Measurements from ENCODE around the gene GJA3. TPM values are rescaled to one million over a fixed set of nuclear protein-coding genes. Genes with fewer than 3 reads are reported as not detected.

Gene GJA3
- total RNA-seq, 1 donor from 2014 or later, result 2.1 TPM

DNA sequence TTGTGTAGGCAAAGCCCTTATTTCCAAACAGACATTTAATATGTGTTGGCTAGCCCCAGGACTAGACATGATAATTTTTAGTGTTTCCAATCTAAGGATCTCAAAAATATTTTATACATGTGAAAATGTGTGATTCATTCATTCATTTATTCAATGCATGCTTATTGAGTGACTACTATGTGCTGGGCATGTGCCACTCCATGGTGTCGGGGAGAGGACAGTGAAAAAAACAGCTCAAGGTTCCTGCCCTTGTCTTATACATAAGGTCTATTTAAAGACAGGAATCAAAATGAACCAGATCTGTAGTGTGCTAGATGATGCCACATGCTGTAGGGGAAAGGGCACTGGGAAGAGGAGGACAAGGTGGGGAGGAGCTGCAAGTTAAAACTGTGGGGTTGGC lies 36.5 kb downstream of the GJA3 start:
- Histone ChIP-seq H3K36me3 (ENCODE audit: control insufficient read depth in 3 of 3, insufficient read depth in 3 of 3, low read length in 3 of 3) (no peaks in the 10 kb centered on the region), H3K4me3 (ENCODE audit: low read length in 3 of 3) (no peak overlapping the region), H3K4me1 (ENCODE audit: control insufficient read depth in 3 of 3, insufficient read depth in 3 of 3, low read length in 3 of 3) (peaks cover 14 to 30% (median 24%) of the 10 kb centered on the region in 3 donors), H3K9me3 (ENCODE audit: control insufficient read depth in 3 of 3, low read length in 3 of 3) (no peaks in the 10 kb centered on the region), H3K27ac (ENCODE audit: low read depth, low read length) (no peak overlapping the region), H3K9ac (ENCODE audit: low read depth in 1 of 3, low read length in 3 of 3) (no peak overlapping the region), H3K27me3 (ENCODE audit: control insufficient read depth in 3 of 3, insufficient read depth in 3 of 3, low read length in 3 of 3) (peaks cover 0 to 8% (median 3%) of the 10 kb centered on the region in 3 donors)

DNA sequence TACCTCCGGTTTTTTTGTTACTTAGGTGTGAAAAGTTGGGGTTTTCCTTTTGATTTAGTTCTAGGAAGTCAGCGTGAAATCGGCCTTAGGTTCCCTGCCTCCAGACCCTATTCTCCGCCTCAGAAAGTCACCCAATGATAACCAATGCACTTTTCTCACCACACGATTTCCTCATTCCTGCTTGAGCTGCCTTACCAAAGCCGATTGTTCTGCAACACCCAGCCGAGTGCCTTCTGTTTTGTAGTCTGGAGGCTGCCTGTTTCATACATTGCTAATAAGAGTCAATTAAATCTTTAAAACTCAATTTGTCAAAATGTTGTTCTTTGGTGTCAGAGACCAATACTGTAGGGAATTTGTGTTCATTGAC lies 39.7 kb downstream of the GJA3 start:
- peaks cover 0 to 3% (median 0%) of the 10 kb centered on the region in 3 donors for H3K27me3 ChIP-seq (ENCODE audit: control insufficient read depth in 3 of 3, insufficient read depth in 3 of 3, low read length in 3 of 3)
- H3K4me1 ChIP-seq (ENCODE audit: control insufficient read depth in 3 of 3, insufficient read depth in 3 of 3, low read length in 3 of 3), result peaks cover 5 to 17% (median 13%) of the 10 kb centered on the region in 3 donors
- H3K9me3 ChIP-seq (ENCODE audit: control insufficient read depth in 3 of 3, low read length in 3 of 3), result no peaks in the 10 kb centered on the region
- no peak overlapping the region for H3K4me3 ChIP-seq (ENCODE audit: low read length in 3 of 3)
- H3K27ac ChIP-seq (ENCODE audit: low read depth, low read length), result no peak overlapping the region
- H3K9ac ChIP-seq (ENCODE audit: low read depth in 1 of 3, low read length in 3 of 3), result no peak overlapping the region
- H3K36me3 ChIP-seq (ENCODE audit: control insufficient read depth in 3 of 3, insufficient read depth in 3 of 3, low read length in 3 of 3), result no peaks in the 10 kb centered on the region

DNA sequence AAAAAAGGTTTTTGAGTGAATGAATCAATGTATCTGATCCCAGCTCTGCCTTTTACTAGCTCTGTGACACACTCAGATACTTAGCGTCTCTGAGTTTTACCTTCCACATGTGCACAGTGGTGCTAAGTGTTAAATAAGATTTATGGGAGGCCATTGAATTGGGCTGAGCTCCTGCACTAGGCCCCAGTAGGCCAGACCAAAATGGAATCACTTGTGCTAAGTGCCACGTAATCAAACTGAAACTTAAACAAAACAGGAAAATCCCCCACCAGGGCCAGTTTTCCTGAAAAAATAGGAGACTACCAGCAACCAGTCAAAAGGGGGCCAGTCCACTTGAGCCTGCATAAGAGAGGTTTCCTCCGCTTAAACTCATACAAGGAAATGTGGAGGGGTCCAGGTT lies 40.9 kb downstream of the GJA3 start:
- peak overlapping the region; percentile 21 for H3K27ac ChIP-seq (ENCODE audit: low read depth, low read length)
- no peak overlapping the region for H3K9ac ChIP-seq (ENCODE audit: low read depth in 1 of 3, low read length in 3 of 3)
- no peaks in the 10 kb centered on the region for H3K9me3 ChIP-seq (ENCODE audit: control insufficient read depth in 3 of 3, low read length in 3 of 3)
- H3K4me3 ChIP-seq (ENCODE audit: low read length in 3 of 3), result no peak overlapping the region
- no peaks in the 10 kb centered on the region for H3K27me3 ChIP-seq (ENCODE audit: control insufficient read depth in 3 of 3, insufficient read depth in 3 of 3, low read length in 3 of 3)
- no peaks in the 10 kb centered on the region for H3K36me3 ChIP-seq (ENCODE audit: control insufficient read depth in 3 of 3, insufficient read depth in 3 of 3, low read length in 3 of 3)
- H3K4me1 ChIP-seq (ENCODE audit: control insufficient read depth in 3 of 3, insufficient read depth in 3 of 3, low read length in 3 of 3), result peaks cover 0 to 9% (median 4%) of the 10 kb centered on the region in 3 donors

DNA sequence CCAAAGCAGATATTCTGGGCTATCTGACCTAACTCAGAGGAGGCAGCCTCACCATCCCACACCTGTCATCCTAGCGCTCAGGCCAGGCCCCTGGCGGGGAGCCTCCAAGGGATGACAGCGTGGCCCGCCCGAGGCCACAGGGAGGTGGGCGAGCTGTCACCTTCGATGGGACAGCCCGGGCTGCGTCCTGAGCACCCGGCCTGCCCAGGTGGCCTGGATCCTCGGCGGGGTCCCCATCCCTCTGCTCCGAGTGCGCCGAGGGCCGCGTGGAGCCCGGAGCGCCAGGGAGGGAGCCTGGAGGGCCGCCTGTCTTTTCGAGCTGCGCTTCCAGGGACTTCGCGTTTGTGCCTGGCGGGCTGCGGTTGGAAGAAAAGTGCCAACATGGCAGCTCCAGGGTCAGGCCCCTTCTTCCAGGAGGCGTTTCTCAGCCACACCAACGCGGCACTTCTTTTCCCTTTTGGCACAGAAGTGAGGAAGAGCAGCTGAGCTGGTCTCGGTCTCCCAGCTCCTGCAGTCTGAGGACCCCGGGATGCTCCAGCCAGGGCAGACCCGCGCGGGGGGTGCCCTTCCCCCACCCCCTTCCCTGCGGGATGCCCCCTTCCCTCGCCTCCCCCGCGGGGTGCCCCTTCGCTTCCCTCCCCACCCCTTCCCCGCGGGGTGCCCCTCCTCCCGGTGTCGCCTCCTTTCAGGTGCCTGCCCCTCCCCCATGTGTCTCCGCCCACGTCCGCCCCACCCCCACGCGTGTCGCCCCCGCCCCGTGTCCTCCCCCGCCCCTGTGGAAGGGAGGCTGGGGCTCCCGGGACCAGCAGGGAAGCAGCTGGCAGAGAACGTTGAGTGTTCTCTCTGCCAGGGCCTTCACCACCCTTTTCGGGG lies 42.3 kb downstream of the GJA3 start:
- no peaks in the 10 kb centered on the region for H3K27me3 ChIP-seq (ENCODE audit: control insufficient read depth in 3 of 3, insufficient read depth in 3 of 3, low read length in 3 of 3)
- no peaks in the 10 kb centered on the region for H3K36me3 ChIP-seq (ENCODE audit: control insufficient read depth in 3 of 3, insufficient read depth in 3 of 3, low read length in 3 of 3)
- peak overlapping the region; percentile 65 to 77 (median 74) for H3K4me3 ChIP-seq (ENCODE audit: low read length in 3 of 3)
- H3K4me1 ChIP-seq (ENCODE audit: control insufficient read depth in 3 of 3, insufficient read depth in 3 of 3, low read length in 3 of 3), result peaks cover 0 to 9% (median 4%) of the 10 kb centered on the region in 3 donors
- H3K27ac ChIP-seq (ENCODE audit: low read depth, low read length), result peak overlapping the region; percentile 79
- H3K9ac ChIP-seq (ENCODE audit: low read depth in 1 of 3, low read length in 3 of 3), result peak overlapping the region; percentile 72 to 84 (median 80)
- H3K9me3 ChIP-seq (ENCODE audit: control insufficient read depth in 3 of 3, low read length in 3 of 3), result no peaks in the 10 kb centered on the region

DNA sequence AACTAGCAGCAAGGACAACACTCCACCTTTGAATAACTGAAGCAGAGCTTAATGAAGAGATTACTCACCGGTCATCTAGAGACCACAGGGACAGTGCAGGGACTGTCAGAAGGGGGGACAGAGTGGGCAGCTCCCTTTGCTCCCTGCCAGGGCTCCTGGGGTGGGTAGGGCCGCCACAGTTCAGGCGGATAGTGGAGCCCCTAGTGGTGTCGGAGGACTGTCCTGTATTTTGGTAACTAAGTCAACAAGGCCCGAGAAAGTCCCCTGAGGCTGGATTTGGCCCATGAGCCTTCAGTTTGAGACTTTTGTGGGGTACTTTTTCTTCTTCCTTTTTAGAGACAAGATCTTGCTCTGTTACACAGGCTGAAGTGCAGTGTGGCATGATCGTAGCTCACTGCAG lies 44.6 kb downstream of the GJA3 start:
- H3K4me1 ChIP-seq (ENCODE audit: control insufficient read depth in 3 of 3, insufficient read depth in 3 of 3, low read length in 3 of 3), result peaks cover 0 to 9% (median 4%) of the 10 kb centered on the region in 3 donors
- no peaks in the 10 kb centered on the region for H3K36me3 ChIP-seq (ENCODE audit: control insufficient read depth in 3 of 3, insufficient read depth in 3 of 3, low read length in 3 of 3)
- no peaks in the 10 kb centered on the region for H3K27me3 ChIP-seq (ENCODE audit: control insufficient read depth in 3 of 3, insufficient read depth in 3 of 3, low read length in 3 of 3)
- no peak overlapping the region for H3K27ac ChIP-seq (ENCODE audit: low read depth, low read length)
- no peaks in the 10 kb centered on the region for H3K9me3 ChIP-seq (ENCODE audit: control insufficient read depth in 3 of 3, low read length in 3 of 3)
- no peak overlapping the region for H3K4me3 ChIP-seq (ENCODE audit: low read length in 3 of 3)
- H3K9ac ChIP-seq (ENCODE audit: low read depth in 1 of 3, low read length in 3 of 3), result no peak overlapping the region

DNA sequence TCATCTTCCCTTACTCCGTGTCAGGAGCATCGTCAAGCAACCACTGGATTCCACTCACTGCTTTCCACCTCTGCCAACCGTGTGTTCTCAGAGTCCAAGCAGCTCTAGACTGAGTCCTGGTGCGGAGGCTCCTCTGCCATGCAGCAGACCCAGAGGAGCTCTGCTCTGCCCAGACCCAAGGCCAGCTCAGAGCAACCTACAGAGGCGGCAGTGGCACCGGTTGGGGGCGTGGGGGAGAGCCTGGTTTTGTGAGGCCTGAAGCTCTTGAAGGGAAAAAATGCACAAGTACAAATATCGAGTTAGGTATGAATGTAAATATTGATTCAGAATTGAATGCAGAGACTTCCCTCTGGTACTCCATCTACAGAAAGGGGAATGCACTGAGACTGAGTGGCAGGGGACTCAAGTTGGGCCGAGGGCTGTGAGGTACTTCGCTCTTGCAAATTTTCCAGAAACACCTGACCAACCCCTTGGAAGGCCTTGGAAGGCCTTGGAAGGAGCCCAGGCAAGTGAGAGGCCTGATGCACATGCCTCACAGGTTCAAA lies 46.7 kb downstream of the GJA3 start:
- no peaks in the 10 kb centered on the region for H3K27me3 ChIP-seq (ENCODE audit: control insufficient read depth in 3 of 3, insufficient read depth in 3 of 3, low read length in 3 of 3)
- H3K9me3 ChIP-seq (ENCODE audit: control insufficient read depth in 3 of 3, low read length in 3 of 3), result no peaks in the 10 kb centered on the region
- H3K9ac ChIP-seq (ENCODE audit: low read depth in 1 of 3, low read length in 3 of 3), result no peak overlapping the region
- no peak overlapping the region for H3K4me3 ChIP-seq (ENCODE audit: low read length in 3 of 3)
- H3K36me3 ChIP-seq (ENCODE audit: control insufficient read depth in 3 of 3, insufficient read depth in 3 of 3, low read length in 3 of 3), result no peaks in the 10 kb centered on the region
- H3K4me1 ChIP-seq (ENCODE audit: control insufficient read depth in 3 of 3, insufficient read depth in 3 of 3, low read length in 3 of 3), result peaks cover 0 to 8% (median 4%) of the 10 kb centered on the region in 3 donors
- H3K27ac ChIP-seq (ENCODE audit: low read depth, low read length), result no peak overlapping the region

DNA sequence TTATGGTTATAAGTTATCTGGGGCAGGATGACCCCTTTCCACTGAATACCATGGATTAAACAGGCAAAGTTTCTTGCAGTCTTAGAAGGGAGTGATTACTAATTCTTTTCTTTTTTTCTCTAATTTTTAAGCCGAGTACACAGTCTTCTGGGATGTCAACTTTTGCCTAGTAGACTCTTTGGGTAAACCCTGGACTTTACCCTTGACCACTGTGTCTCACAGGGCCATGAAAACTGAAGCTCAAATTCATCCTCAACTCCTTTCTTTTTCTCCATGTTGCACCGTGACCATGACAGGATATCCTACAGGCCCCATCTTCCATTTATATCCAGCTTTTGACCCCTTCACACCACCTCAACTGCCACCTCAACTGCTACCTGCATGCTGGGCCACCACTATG lies 51.8 kb downstream of the GJA3 start:
- Histone ChIP-seq H3K27ac (ENCODE audit: low read depth, low read length) (no peak overlapping the region), H3K9me3 (ENCODE audit: control insufficient read depth in 3 of 3, low read length in 3 of 3) (no peaks in the 10 kb centered on the region), H3K27me3 (ENCODE audit: control insufficient read depth in 3 of 3, insufficient read depth in 3 of 3, low read length in 3 of 3) (peaks cover 0 to 14% (median 10%) of the 10 kb centered on the region in 3 donors), H3K4me1 (ENCODE audit: control insufficient read depth in 3 of 3, insufficient read depth in 3 of 3, low read length in 3 of 3) (no peaks in the 10 kb centered on the region), H3K4me3 (ENCODE audit: low read length in 3 of 3) (no peak overlapping the region), H3K9ac (ENCODE audit: low read depth in 1 of 3, low read length in 3 of 3) (no peak overlapping the region), H3K36me3 (ENCODE audit: control insufficient read depth in 3 of 3, insufficient read depth in 3 of 3, low read length in 3 of 3) (no peaks in the 10 kb centered on the region)

DNA sequence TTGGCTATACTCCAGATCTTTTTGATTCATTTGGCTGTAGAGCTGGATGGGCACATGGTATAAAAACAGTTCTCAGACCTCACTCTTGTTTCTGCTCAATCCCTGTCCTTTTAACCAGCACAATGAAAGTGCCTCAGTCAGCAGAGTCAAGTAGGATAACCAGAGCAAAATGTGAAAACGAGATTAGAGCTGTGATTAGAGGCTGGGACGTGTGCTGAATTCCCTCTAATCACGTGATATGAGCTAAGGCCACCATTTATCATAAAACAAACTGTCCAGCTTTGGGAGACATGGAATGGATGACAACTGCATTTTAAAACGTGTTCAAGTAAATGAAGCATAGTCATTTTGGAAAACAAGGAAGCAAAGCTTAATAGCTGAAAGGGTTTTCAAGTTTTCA lies 54.1 kb downstream of the GJA3 start:
- Histone ChIP-seq H3K36me3 (ENCODE audit: control insufficient read depth in 3 of 3, insufficient read depth in 3 of 3, low read length in 3 of 3) (no peaks in the 10 kb centered on the region), H3K4me1 (ENCODE audit: control insufficient read depth in 3 of 3, insufficient read depth in 3 of 3, low read length in 3 of 3) (no peaks in the 10 kb centered on the region), H3K27me3 (ENCODE audit: control insufficient read depth in 3 of 3, insufficient read depth in 3 of 3, low read length in 3 of 3) (peaks cover 5 to 22% (median 21%) of the 10 kb centered on the region in 3 donors), H3K9me3 (ENCODE audit: control insufficient read depth in 3 of 3, low read length in 3 of 3) (no peaks in the 10 kb centered on the region), H3K9ac (ENCODE audit: low read depth in 1 of 3, low read length in 3 of 3) (no peak overlapping the region), H3K4me3 (ENCODE audit: low read length in 3 of 3) (no peak overlapping the region), H3K27ac (ENCODE audit: low read depth, low read length) (no peak overlapping the region)

DNA sequence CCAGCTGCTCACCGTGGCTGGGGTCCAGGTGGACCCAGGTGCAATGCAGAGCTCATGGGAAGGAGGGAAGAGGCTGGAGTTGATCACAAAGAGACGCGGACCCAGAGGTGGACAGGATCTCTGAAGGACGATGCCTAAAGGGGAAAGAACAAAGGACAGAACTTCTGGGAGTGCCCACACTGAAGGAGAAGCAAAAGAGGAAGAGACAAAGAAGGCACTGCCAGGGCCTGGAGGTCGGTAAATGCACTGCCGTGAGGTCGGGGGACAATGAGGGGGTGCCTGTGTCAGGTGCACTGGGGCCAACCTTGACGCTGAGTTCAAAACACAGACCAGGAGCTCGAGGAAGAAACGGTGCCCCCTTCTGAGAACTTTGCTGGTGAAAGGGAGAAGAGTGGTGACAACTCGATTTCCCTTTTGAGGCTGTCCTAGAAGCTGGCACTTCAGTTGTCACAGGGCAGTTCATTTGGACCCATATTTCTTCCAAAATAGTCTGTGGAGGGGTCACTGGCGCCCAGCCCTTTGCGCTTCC lies 55.6 kb downstream of the GJA3 start:
- Histone ChIP-seq H3K27ac (ENCODE audit: low read depth, low read length) (no peak overlapping the region), H3K36me3 (ENCODE audit: control insufficient read depth in 3 of 3, insufficient read depth in 3 of 3, low read length in 3 of 3) (no peaks in the 10 kb centered on the region), H3K27me3 (ENCODE audit: control insufficient read depth in 3 of 3, insufficient read depth in 3 of 3, low read length in 3 of 3) (peaks cover 5 to 25% (median 24%) of the 10 kb centered on the region in 3 donors), H3K9me3 (ENCODE audit: control insufficient read depth in 3 of 3, low read length in 3 of 3) (no peaks in the 10 kb centered on the region), H3K9ac (ENCODE audit: low read depth in 1 of 3, low read length in 3 of 3) (no peak overlapping the region), H3K4me1 (ENCODE audit: control insufficient read depth in 3 of 3, insufficient read depth in 3 of 3, low read length in 3 of 3) (no peaks in the 10 kb centered on the region), H3K4me3 (ENCODE audit: low read length in 3 of 3) (no peak overlapping the region)

DNA sequence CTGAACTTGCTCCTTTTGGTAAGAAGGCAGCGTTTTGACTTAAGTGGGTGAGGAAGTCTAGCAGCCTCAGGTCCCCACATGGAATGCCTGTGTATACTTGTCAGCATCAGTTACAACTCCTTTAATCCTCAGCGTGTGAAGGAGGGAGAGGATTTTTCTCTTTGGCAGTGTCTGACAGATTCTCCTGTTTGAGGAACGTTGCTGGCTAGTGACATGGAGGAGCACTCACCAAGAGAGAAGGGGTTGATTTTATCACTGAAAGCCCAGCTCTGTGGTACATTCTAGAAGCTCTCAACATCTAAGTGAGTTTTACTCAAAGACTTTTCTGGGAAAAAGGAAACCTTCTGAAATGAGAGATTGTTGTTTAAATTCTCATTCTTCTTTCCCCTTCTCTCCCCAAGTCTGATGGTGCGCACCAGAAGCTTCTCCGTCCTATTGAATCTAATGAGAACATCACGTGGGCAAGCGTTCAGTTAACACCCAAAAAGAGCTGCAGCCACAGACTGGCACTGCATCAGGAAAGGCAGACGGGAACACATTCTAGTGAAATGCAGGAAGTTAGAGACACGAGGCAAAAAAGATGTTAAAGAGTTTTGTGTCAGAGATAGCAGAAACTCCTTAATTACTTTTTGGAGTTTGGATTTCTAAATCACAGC lies 58.2 kb downstream of the GJA3 start:
- Histone ChIP-seq H3K9ac (ENCODE audit: low read depth in 1 of 3, low read length in 3 of 3) (no peak overlapping the region), H3K27me3 (ENCODE audit: control insufficient read depth in 3 of 3, insufficient read depth in 3 of 3, low read length in 3 of 3) (peaks cover 15 to 33% (median 32%) of the 10 kb centered on the region in 3 donors)

More for the DNA sequence above, 58.2 kb downstream of the GJA3 start:
- no peaks in the 10 kb centered on the region for H3K9me3 ChIP-seq (ENCODE audit: control insufficient read depth in 3 of 3, low read length in 3 of 3)
- no peaks in the 10 kb centered on the region for H3K4me1 ChIP-seq (ENCODE audit: control insufficient read depth in 3 of 3, insufficient read depth in 3 of 3, low read length in 3 of 3)
- no peak overlapping the region for H3K27ac ChIP-seq (ENCODE audit: low read depth, low read length)
- H3K36me3 ChIP-seq (ENCODE audit: control insufficient read depth in 3 of 3, insufficient read depth in 3 of 3, low read length in 3 of 3), result no peaks in the 10 kb centered on the region
- H3K4me3 ChIP-seq (ENCODE audit: low read length in 3 of 3), result no peak overlapping the region

Data from skeletal muscle tissue (tissue), 4 donors.